ENCODE data around the gene KCNH4.

- TF ChIP-seq, protein P1, sequence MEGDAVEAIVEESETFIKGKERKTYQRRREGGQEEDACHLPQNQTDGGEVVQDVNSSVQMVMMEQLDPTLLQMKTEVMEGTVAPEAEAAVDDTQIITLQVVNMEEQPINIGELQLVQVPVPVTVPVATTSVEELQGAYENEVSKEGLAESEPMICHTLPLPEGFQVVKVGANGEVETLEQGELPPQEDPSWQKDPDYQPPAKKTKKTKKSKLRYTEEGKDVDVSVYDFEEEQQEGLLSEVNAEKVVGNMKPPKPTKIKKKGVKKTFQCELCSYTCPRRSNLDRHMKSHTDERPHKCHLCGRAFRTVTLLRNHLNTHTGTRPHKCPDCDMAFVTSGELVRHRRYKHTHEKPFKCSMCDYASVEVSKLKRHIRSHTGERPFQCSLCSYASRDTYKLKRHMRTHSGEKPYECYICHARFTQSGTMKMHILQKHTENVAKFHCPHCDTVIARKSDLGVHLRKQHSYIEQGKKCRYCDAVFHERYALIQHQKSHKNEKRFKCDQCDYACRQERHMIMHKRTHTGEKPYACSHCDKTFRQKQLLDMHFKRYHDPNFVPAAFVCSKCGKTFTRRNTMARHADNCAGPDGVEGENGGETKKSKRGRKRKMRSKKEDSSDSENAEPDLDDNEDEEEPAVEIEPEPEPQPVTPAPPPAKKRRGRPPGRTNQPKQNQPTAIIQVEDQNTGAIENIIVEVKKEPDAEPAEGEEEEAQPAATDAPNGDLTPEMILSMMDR (IDR thresholded peaks at IDR 0.05), result no peak
- no peak for TF ChIP-seq TCF7L2 (IDR thresholded peaks at IDR 0.05; ENCODE audit: low read depth, low read length)
Measured at GRCh38 chr17:42177684-42178083, 3.3 kb downstream of the KCNH4 start.

Measured in Panc1 (cell line).